SK-N-SH (cell line): Measurements from ENCODE around the gene FAM227B. TPM values are rescaled to one million over a fixed set of nuclear protein-coding genes. Genes with fewer than 3 reads are reported as not detected.

Source experiments
- CTCF ChIA-PET: fragments of 300-600, 350-600 bp; formaldehyde crosslinking; extraction: SDS; loops from one replicate; lab custom pipeline; 2021; lab: Yijun Ruan, JAX
- POLR2A ChIA-PET: fragments of 350-600 bp; sonication (Branson Sonifier 250); formaldehyde crosslinking; extraction: SDS; loops from one replicate; lab custom pipeline; 2020; ENCODE audit warnings: antibody characterized with exemption, inconsistent platforms; lab: Yijun Ruan, JAX
- DNase-seq: peaks from one replicate; pipeline ENCODE4 v3.0.0; 2012
- H2AFZ ChIP-seq: fragments of 200-600 bp; sonication (generic); 2 replicates; pipeline ENCODE4 v1.8.1; 2016; ENCODE audit warnings: antibody characterized with exemption, mild to moderate bottlenecking, low read depth
- H3F3A ChIP-seq: fragments of 200-600 bp; sonication (generic); replicated peaks from 2 replicates; pipeline ENCODE3; 2016; ENCODE audit warnings: antibody characterized with exemption, mild to moderate bottlenecking; ENCODE audit not compliant: insufficient read depth
- H3K27ac ChIP-seq, 2 experiments: fragments of 200-500 bp in 1 of 2; fragments of 200-600 bp in 1 of 2; sonication (Bioruptor generic) in 1 of 2; sonication (generic), shearing (Covaris generic) in 1 of 2; 2 replicates each; pipeline versions ENCODE4 v1.5.1 to v1.6.1; 2014 to 2016; ENCODE audit warnings: low read depth in 2 of 2, inconsistent platforms in 1 of 2, low read length in 1 of 2, mild to moderate bottlenecking in 1 of 2, mixed read lengths in 1 of 2
- H3K27me3 ChIP-seq: fragments of 200-600 bp; sonication (generic), shearing (Covaris generic); 2 replicates; pipeline ENCODE4 v1.6.1; 2016; ENCODE audit warnings: mixed run types; ENCODE audit not compliant: insufficient read depth
- H3K36me3 ChIP-seq, 2 experiments: fragments of 200-500 bp in 1 of 2; fragments of 200-600 bp in 1 of 2; sonication (Bioruptor generic) in 1 of 2; sonication (generic) in 1 of 2; replicated peaks in 1 of 2; 2 replicates each; pipeline versions ENCODE3 to v1.5.1; 2014 to 2016; ENCODE audit warnings: low read length in 1 of 2, mild to moderate bottlenecking in 1 of 2; ENCODE audit not compliant: insufficient read depth in 2 of 2, control insufficient read depth in 1 of 2
- H3K4me1 ChIP-seq, 2 experiments: fragments of 200-500 bp in 1 of 2; fragments of 200-600 bp in 1 of 2; sonication (Bioruptor generic) in 1 of 2; sonication (generic), shearing (Covaris generic) in 1 of 2; 2 replicates each; pipeline versions ENCODE4 v1.5.1 to v1.6.1; 2014 to 2016; ENCODE audit warnings: low read depth in 1 of 2, low read length in 1 of 2, mixed run types in 1 of 2; ENCODE audit not compliant: insufficient read depth in 2 of 2, control insufficient read depth in 1 of 2
- H3K4me2 ChIP-seq: fragments of 200-600 bp; sonication (generic), shearing (Covaris generic); 2 replicates; pipeline ENCODE4 v1.6.1; 2017; ENCODE audit warnings: mixed run types
- H3K4me3 ChIP-seq, 2 experiments: fragments of 200-500 bp in 1 of 2; fragments of 200-600 bp in 1 of 2; sonication (Bioruptor generic) in 1 of 2; sonication (generic), shearing (Covaris generic) in 1 of 2; 2 replicates each; pipeline versions ENCODE4 v1.5.1 to v1.8.1; 2014 to 2016; ENCODE audit warnings: low read depth in 2 of 2, inconsistent platforms in 1 of 2, low read length in 1 of 2, mild to moderate bottlenecking in 1 of 2, mixed read lengths in 1 of 2, moderate library complexity in 1 of 2
- H3K79me2 ChIP-seq: fragments of 200-600 bp; sonication (generic); 2 replicates; pipeline ENCODE4 v1.8.1; 2017; ENCODE audit warnings: mild to moderate bottlenecking; ENCODE audit not compliant: insufficient read depth
- H3K9ac ChIP-seq: fragments of 200-600 bp; sonication (generic); 2 replicates; pipeline ENCODE4 v1.6.1; 2017; ENCODE audit warnings: mixed run types
- H3K9me2 ChIP-seq: fragments of 200-600 bp; sonication (generic); 2 replicates; pipeline ENCODE4 v1.6.1; 2017; ENCODE audit warnings: mixed run types
- H3K9me3 ChIP-seq: fragments of 200-600 bp; sonication (generic); 2 replicates; pipeline ENCODE4 v1.6.1; 2017; ENCODE audit warnings: mixed run types, mild to moderate bottlenecking, moderate library complexity
- H4K20me1 ChIP-seq: fragments of 200-600 bp; sonication (generic); 2 replicates; pipeline ENCODE4 v1.6.1; 2017; ENCODE audit warnings: mild to moderate bottlenecking, mixed run types; ENCODE audit not compliant: insufficient read depth
- CHD2 ChIP-seq: fragments of 150-350 bp; IDR thresholded peaks from 2 replicates; pipeline ENCODE4 v1.6.1; 2018; ENCODE audit warnings: low read length; ENCODE audit not compliant: partially characterized antibody
- CTCF ChIP-seq: fragments of 200-600 bp; sonication (generic); IDR thresholded peaks from 2 replicates; pipeline ENCODE4 v1.6.1; 2017; ENCODE audit warnings: antibody characterized with exemption, mild to moderate bottlenecking, moderate library complexity
- ELF1 ChIP-seq: IDR thresholded peaks from 2 replicates; pipeline ENCODE4 v1.4.0; 2012
- EP300 ChIP-seq, 2 experiments: IDR thresholded peaks; 2 replicates each; pipeline versions ENCODE4 v1.4.0 to v1.6.1; 2012; ENCODE audit warnings: borderline replicate concordance in 1 of 2, low read depth in 1 of 2, low read length in 1 of 2
- FOSL2 ChIP-seq: IDR thresholded peaks from 2 replicates; pipeline ENCODE4 v1.4.0; 2012; ENCODE audit warnings: low read depth, mild to moderate bottlenecking, moderate library complexity, borderline replicate concordance
- FOXM1 ChIP-seq: IDR thresholded peaks from 2 replicates; pipeline ENCODE4 v1.4.0; 2012; ENCODE audit warnings: low read depth, mild to moderate bottlenecking
- IRF3 ChIP-seq: fragments of 150-350 bp; IDR thresholded peaks from 2 replicates; pipeline ENCODE4 v1.6.1; 2016; ENCODE audit warnings: mild to moderate bottlenecking, low read depth, low read length
- JUND ChIP-seq: IDR thresholded peaks from 2 replicates; pipeline ENCODE4 v1.4.0; 2012
- MAX ChIP-seq: IDR thresholded peaks from 2 replicates; pipeline ENCODE4 v1.4.0; 2012; ENCODE audit warnings: low read depth
- NFIC ChIP-seq: IDR thresholded peaks from 2 replicates; pipeline ENCODE4 v1.4.0; 2012; ENCODE audit warnings: borderline replicate concordance
- PBX3 ChIP-seq: IDR thresholded peaks from 2 replicates; pipeline ENCODE4; 2012
- POLR2AphosphoS5 ChIP-seq: IDR thresholded peaks from 2 replicates; pipeline ENCODE4 v1.6.1; 2012; ENCODE audit warnings: low read depth, low read length
- RAD21 ChIP-seq: IDR thresholded peaks from 2 replicates; pipeline ENCODE4 v1.6.1; 2012; ENCODE audit warnings: mild to moderate bottlenecking, low read length
- RCOR1 ChIP-seq: fragments of 150-350 bp; IDR thresholded peaks from 2 replicates; pipeline ENCODE4 v1.6.1; 2017; ENCODE audit warnings: antibody characterized with exemption, low read length
- SMC3 ChIP-seq: IDR thresholded peaks from 2 replicates; pipeline ENCODE4 v1.6.1; 2012; ENCODE audit warnings: low read depth, low read length, improper control_type of control experiment
- TCF12 ChIP-seq: IDR thresholded peaks from 2 replicates; pipeline ENCODE4 v1.4.0; 2012
- YY1 ChIP-seq: IDR thresholded peaks from 2 replicates; pipeline ENCODE4 v1.4.0; 2012; ENCODE audit warnings: low read depth, mild to moderate bottlenecking
- polyA plus RNA-seq, 3 experiments: library from polyadenylated mRNA; depleted of rRNA; stranded (reverse); fragments of >200 nt; gene quantifications; 2 replicates each; pipeline ENCODE4 v1.2.3, GENCODE V29; 2012
- TF ChIP-seq, protein P1 (sequence below): fragments of 150-350 bp; IDR thresholded peaks from 2 replicates; pipeline ENCODE4 v1.6.1; 2017; ENCODE audit warnings: antibody characterized with exemption, low read length, low read depth, borderline replicate concordance

The FAM227B gene
- polyA plus RNA-seq, 1 of the 3 experiments (the other 2 are of a cell fraction): 4.4 TPM

DNA sequence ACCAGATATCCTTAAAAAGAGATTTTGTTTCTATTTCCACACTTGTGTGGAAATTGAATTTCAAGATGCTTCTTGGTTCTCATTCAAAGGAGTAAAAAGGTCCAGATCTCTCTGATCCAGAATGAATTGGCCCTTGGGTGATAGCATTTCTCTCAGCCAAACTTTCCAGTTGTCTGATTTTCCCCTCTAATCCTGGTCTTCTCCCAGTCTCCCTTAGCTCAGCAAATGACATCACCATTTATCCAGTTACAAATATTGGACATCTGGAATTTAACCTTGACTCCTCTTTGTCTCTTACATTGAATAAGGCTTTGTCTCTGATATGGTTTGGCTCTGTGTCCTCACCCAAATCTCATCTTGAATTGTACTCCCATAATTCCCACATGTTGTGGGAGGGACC is 207.8 kb downstream of the FAM227B start:
- TF ChIP-seq CHD2 (no peak), FOSL2 (no peak), SMC3 (no peak), FOXM1 (no peak), YY1 (no peak), CTCF (no peak), RCOR1 (no peak), NFIC (no peak), TCF12 (no peak), EP300 (IDR thresholded peaks at IDR 0.05; ENCODE audit: borderline replicate concordance in 1 of 2, low read depth in 1 of 2, low read length in 1 of 2) (no peak), IRF3 (no peak), ELF1 (no peak), PBX3 (no peak), POLR2AphosphoS5 (no peak), RAD21 (no peak), JUND (no peak), MAX (no peak)
- TF ChIP-seq, protein P1, sequence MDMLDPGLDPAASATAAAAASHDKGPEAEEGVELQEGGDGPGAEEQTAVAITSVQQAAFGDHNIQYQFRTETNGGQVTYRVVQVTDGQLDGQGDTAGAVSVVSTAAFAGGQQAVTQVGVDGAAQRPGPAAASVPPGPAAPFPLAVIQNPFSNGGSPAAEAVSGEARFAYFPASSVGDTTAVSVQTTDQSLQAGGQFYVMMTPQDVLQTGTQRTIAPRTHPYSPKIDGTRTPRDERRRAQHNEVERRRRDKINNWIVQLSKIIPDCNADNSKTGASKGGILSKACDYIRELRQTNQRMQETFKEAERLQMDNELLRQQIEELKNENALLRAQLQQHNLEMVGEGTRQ: no peak
- Histone ChIP-seq H3K36me3 (no peaks in the 10 kb centered on the region), H2AFZ (no peak overlapping the region), H3K4me1 (peaks cover 3% of the 10 kb centered on the region in 2 experiments; a peak in 2 of 4 replicates), H3K27me3 (no peaks in the 10 kb centered on the region), H3K4me2 (no peak overlapping the region), H3K27ac (no peak overlapping the region), H3K9ac (no peak overlapping the region), H3K9me2 (no peaks in the 10 kb centered on the region), H3K4me3 (no peak overlapping the region), H3F3A (peaks cover 4% of the 10 kb centered on the region), H4K20me1 (no peaks in the 10 kb centered on the region), H3K79me2 (no peaks in the 10 kb centered on the region), H3K9me3 (no peaks in the 10 kb centered on the region)
- DNase-seq: no peak
- CTCF ChIA-PET: interaction anchor here (3.2 kb wide), 1 partner anchor 10 kb away, joined by 13 read pairs; the partner anchor contains the start of gene FGF7
- POLR2A ChIA-PET: no interaction called here
